Omental fat pad (tissue), 4 donors: Measurements from ENCODE around the gene HBZ. TPM values are rescaled to one million over a fixed set of nuclear protein-coding genes. Genes with fewer than 3 reads are reported as not detected.
"Not testable (repeated sequence)": the region's sequence is repeated elsewhere in the genome, so short reads cannot be mapped to it uniquely, and the experiment has no call there.

Experiments used
- ATAC-seq: fragments of 150-250 bp; one replicate; pipeline ENCODE4 v1.9.1; 2016; ENCODE audit warnings: mild to moderate bottlenecking, moderate library complexity; ENCODE audit not compliant: low FRiP score
- DNase-seq: peaks from one replicate; pipeline ENCODE4 v3.0.0-alpha.2; 2019; ENCODE audit warnings: low spot score
- CTCF ChIP-seq, 3 donors: fragments of 450-650 bp; IDR thresholded peaks; one replicate each; pipeline ENCODE4 v1.5.1; 2016 to 2017; ENCODE audit warnings: antibody characterized with exemption in 3 of 3, mild to moderate bottlenecking in 3 of 3, moderate library complexity in 2 of 3
- total RNA-seq, 4 donors: library from RNA; depleted of rRNA; stranded (reverse); fragments of >200 nt; gene quantifications; one replicate each; pipeline ENCODE4 v1.1.0, GENCODE V29; 2016

The HBZ gene
- total RNA-seq, 4 donors from 2014 or later: not detected

GRCh38 chr16:175011-175949, 22.8 kb downstream of the HBZ start:
- DNase-seq (no peak), ATAC-seq (no peak)
- no peak for TF ChIP-seq CTCF (IDR thresholded peaks at IDR 0.05)

- not testable (repeated sequence) for ATAC-seq, DNase-seq
Observed at GRCh38 chr16:176006-176405, 23.6 kb downstream of the HBZ start.

DNA sequence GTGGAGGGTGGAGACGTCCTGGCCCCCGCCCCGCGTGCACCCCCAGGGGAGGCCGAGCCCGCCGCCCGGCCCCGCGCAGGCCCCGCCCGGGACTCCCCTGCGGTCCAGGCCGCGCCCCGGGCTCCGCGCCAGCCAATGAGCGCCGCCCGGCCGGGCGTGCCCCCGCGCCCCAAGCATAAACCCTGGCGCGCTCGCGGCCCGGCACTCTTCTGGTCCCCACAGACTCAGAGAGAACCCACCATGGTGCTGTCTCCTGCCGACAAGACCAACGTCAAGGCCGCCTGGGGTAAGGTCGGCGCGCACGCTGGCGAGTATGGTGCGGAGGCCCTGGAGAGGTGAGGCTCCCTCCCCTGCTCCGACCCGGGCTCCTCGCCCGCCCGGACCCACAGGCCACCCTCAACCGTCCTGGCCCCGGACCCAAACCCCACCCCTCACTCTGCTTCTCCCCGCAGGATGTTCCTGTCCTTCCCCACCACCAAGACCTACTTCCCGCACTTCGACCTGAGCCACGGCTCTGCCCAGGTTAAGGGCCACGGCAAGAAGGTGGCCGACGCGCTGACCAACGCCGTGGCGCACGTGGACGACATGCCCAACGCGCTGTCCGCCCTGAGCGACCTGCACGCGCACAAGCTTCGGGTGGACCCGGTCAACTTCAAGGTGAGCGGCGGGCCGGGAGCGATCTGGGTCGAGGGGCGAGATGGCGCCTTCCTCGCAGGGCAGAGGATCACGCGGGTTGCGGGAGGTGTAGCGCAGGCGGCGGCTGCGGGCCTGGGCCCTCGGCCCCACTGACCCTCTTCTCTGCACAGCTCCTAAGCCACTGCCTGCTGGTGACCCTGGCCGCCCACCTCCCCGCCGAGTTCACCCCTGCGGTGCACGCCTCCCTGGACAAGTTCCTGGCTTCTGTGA, 24.3 kb downstream of the HBZ start, which contains the start of gene HBA1:
Gene HBA1, plus strand, starts transcription at position 204 of the 906 bp plus-strand sequence. Its CDS starts 37 bp downstream, at position 241.
- DNase-seq, ATAC-seq: not testable (repeated sequence)

DNA sequence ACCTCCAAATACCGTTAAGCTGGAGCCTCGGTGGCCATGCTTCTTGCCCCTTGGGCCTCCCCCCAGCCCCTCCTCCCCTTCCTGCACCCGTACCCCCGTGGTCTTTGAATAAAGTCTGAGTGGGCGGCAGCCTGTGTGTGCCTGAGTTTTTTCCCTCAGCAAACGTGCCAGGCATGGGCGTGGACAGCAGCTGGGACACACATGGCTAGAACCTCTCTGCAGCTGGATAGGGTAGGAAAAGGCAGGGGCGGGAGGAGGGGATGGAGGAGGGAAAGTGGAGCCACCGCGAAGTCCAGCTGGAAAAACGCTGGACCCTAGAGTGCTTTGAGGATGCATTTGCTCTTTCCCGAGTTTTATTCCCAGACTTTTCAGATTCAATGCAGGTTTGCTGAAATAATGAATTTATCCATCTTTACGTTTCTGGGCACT, 25.0 kb downstream of the HBZ start:
- ATAC-seq: no peak

DNA sequence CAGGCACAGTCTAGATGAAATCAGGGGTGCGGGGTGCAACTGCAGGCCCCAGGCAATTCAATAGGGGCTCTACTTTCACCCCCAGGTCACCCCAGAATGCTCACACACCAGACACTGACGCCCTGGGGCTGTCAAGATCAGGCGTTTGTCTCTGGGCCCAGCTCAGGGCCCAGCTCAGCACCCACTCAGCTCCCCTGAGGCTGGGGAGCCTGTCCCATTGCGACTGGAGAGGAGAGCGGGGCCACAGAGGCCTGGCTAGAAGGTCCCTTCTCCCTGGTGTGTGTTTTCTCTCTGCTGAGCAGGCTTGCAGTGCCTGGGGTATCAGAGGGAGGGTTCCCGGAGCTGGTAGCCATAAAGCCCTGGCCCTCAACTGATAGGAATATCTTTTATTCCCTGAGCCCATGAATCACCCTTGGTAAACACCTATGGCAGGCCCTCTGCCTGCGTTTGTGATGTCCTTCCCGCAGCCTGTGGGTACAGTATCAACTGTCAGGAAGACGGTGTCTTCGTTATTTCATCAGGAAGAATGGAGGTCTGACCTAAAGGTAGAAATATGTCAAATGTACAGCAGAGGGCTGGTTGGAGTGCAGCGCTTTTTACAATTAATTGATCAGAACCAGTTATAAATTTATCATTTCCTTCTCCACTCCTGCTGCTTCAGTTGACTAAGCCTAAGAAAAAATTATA, 25.7 kb downstream of the HBZ start:
- DNase-seq (no peak), ATAC-seq (no peak)
- no peak for TF ChIP-seq CTCF (IDR thresholded peaks at IDR 0.05)

More for the DNA sequence above, 25.0 kb downstream of the HBZ start:
- TF ChIP-seq CTCF (IDR thresholded peaks at IDR 0.05): no peak
- no peak for DNase-seq

- DNase-seq (no peak), ATAC-seq (no peak)
- no peak for TF ChIP-seq CTCF (IDR thresholded peaks at IDR 0.05)
Observed at GRCh38 chr16:178668-179015, 26.2 kb downstream of the HBZ start.

GRCh38 chr16:179211-180092, 27.0 kb downstream of the HBZ start:
- ATAC-seq (no peak), DNase-seq (no peak)
- TF ChIP-seq CTCF (IDR thresholded peaks at IDR 0.05): no peak
